AG04449 (cell line): ENCODE data around the gene LCN6.
"Not testable (repeated sequence)": the region's sequence is repeated elsewhere in the genome, so short reads cannot be mapped to it uniquely, and the experiment has no call there.

ENCODE experiments used
- CTCF ChIA-PET: fragments of 350-600 bp; formaldehyde crosslinking; extraction: SDS; loops from one replicate; lab custom pipeline; 2021; ENCODE audit warnings: antibody characterized with exemption; lab: Yijun Ruan, JAX
- POLR2A ChIA-PET: fragments of 400-600, 350-600 bp; formaldehyde crosslinking; extraction: SDS; loops from one replicate; lab custom pipeline; 2020; ENCODE audit warnings: antibody characterized with exemption, inconsistent platforms; lab: Yijun Ruan, JAX
- DNase-seq: peaks from one replicate; pipeline ENCODE4 v3.0.0-alpha.2; 2010; ENCODE audit warnings: low read depth, low spot score
- H3K4me3 ChIP-seq: 2 replicates; pipeline ENCODE4 v1.5.1; 2011; ENCODE audit warnings: low read depth, mild to moderate bottlenecking, control low read depth, low read length
- CTCF ChIP-seq: IDR thresholded peaks from one replicate; pipeline ENCODE4 v1.5.1; 2011; ENCODE audit warnings: mild to moderate bottlenecking, moderate library complexity, low read length, control low read depth, inconsistent platforms; ENCODE audit not compliant: insufficient read depth; ENCODE audit errors: missing control alignments

Gene LCN6

GRCh38 chr9:136709454-136710109 lies 38.7 kb downstream of the LCN6 start:
- no peak for TF ChIP-seq CTCF
- no peak overlapping the region for H3K4me3 ChIP-seq
- ChIA-PET POLR2A (interaction anchor here (2.9 kb wide), 1 partner anchor 19 kb away, joined by 15 read pairs; no protein-coding TSS in a partner anchor), CTCF (interaction anchor here (1.4 kb wide), 1 partner anchor 18 kb away, joined by 4 read pairs; no protein-coding TSS in a partner anchor)
- DNase-seq = no peak

GRCh38 chr9:136707849-136708517 lies 40.3 kb downstream of the LCN6 start:
- CTCF ChIA-PET = interaction anchor here (0.8 to 1.4 kb wide), 3 partner anchors 19 to 224 kb away, joined by 3 to 4 read pairs (median 4); no protein-coding TSS in a partner anchor
- no peak overlapping the region for H3K4me3 ChIP-seq
- POLR2A ChIA-PET = interaction anchor here (0.6 to 2.9 kb wide), 2 partner anchors 15 to 20 kb away, joined by 3 to 15 read pairs; no protein-coding TSS in a partner anchor
- DNase-seq = no peak
- no peak for TF ChIP-seq CTCF

GRCh38 chr9:136707011-136707410 lies 41.3 kb downstream of the LCN6 start:
- DNase-seq = no peak
- POLR2A ChIA-PET = interaction anchor here (2.0 kb wide), 1 partner anchor 21 kb away, joined by 7 read pairs; no protein-coding TSS in a partner anchor
- H3K4me3 ChIP-seq = no peak overlapping the region
- CTCF ChIA-PET = interaction anchor here (0.6 to 2.1 kb wide), 4 partner anchors 14 to 736 kb away, joined by 3 to 7 read pairs (median 4); no protein-coding TSS in a partner anchor
- no peak for TF ChIP-seq CTCF

GRCh38 chr9:136705564-136705963 lies 42.8 kb downstream of the LCN6 start:
- ChIA-PET POLR2A (interaction anchor here (2.0 kb wide), 1 partner anchor 23 kb away, joined by 7 read pairs; no protein-coding TSS in a partner anchor), CTCF (interaction anchor here (0.6 to 2.1 kb wide), 2 partner anchors 22 to 244 kb away, joined by 3 to 7 read pairs; no protein-coding TSS in a partner anchor)
- TF ChIP-seq CTCF = no peak
- H3K4me3 ChIP-seq = no peak overlapping the region
- DNase-seq = no peak

- DNase-seq, POLR2A ChIA-PET, H3K4me3 ChIP-seq, CTCF ChIA-PET: not testable (repeated sequence)
Observed at GRCh38 chr9:136704741-136705140, 43.6 kb downstream of the LCN6 start.

- no peak for DNase-seq
- no peak overlapping the region for H3K4me3 ChIP-seq
- TF ChIP-seq CTCF = no peak
- ChIA-PET POLR2A (no interaction called here), CTCF (interaction anchor here (1.2 to 1.4 kb wide), 2 partner anchors 8 kb away, joined by 3 to 4 read pairs; no protein-coding TSS in a partner anchor)
Observed at GRCh38 chr9:136703276-136703860, 45.0 kb downstream of the LCN6 start.
